ENCODE measurements around the gene M1AP.

Gene M1AP

GRCh38 chr2:74540291-74540690 lies 107.8 kb downstream of the M1AP start:
- no peak for DNase-seq

GRCh38 chr2:74538881-74539339 lies 109.2 kb downstream of the M1AP start:
- DNase-seq = no peak

DNA sequence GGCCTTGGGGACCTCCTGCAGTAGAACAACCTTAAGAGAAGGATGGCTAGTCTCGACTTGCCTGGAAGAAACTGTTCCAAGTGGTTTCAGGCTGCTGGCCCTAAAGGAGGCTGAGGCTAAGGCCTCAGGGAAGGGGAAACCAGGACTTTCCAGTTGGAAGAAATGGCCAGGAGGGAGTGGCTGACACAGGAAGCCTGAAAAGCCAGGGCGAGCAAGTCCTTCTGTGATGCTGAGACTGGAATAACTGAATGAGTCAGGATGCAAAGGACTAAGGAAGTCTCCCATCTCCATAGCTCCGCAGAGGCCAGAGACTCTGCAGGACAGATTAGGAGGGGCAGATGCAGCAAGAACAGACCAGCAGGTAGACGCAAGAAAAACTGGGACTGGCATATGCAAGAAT lies 111.0 kb downstream of the M1AP start:
- DNase-seq = no peak

- no peak for DNase-seq
Measured at GRCh38 chr2:74536166-74536950, 111.8 kb downstream of the M1AP start.

DNA sequence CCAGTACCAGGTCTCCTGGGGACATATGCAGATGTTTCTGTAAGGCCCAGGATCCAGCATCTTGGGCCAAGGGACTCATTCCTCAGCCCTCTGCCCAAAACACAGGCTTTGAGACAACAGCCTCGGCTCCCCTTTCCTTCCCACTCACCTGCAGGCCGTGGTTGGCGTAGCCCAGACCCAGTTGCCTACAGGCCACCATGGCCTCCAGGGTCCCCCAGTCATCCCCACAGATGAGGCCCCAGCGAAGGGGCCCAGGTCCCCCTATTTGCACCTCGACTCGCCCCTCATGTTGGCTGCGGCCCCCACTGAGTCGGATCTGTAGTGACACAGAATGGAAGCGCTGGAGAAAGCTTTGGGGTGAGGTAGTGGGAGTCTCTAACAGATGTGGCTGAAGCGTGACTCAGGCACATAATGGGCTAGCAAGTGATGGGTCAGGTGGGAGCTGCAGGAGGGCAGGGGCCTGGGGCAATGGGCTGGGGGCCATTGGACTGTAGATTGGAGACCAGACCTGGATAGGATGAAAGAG lies 112.6 kb downstream of the M1AP start:
- DNase-seq = no peak

DNA sequence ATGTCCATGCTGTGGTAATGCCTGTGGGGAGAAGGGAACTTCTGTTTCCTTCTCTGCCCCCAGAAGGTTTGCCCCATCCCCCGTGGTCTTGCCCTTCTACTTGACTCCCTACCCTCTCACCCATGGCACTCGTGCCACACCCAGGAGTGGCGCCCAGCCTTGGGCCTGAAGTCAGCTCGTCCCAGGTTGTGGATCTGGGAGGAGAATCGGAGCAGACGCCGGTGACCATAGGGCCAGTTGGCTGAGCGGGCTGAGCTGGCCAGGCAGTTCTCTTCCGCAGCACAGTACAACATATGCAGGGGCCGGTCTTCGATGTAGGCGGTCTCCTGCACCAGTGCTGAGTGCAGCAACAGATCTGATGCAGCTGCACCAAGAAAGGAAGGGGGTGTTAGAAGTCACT lies 113.7 kb downstream of the M1AP start:
- no peak for DNase-seq

DNA sequence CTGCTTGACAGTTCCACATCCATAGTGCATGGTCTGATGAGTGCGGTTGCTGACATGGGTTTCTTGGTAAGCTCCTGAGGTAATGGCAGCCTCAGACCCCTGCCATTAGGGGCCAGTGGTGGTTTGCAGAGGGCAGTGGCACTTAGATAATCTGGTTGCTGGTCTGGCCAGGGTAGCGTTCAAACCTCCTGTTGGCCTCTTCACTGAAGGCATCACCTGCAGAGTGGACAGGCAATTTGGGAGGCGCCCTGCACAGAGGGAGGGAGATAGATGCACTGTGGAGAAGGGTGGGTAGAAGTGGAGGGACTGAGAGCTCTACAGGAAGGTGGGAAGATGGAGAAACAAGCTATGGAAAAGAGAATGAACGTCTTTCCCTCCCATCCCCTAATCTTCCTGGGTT lies 114.7 kb downstream of the M1AP start:
- DNase-seq = no peak

GRCh38 chr2:74532222-74532621 lies 115.9 kb downstream of the M1AP start:
- peak; percentile 56 to 78 (median 68) for DNase-seq

GRCh38 chr2:74531666-74532065 lies 116.5 kb downstream of the M1AP start:
- DNase-seq = no peak

- DNase-seq = peak; percentile 78 to 83 (median 82)
Measured at GRCh38 chr2:74530239-74531187, 117.6 kb downstream of the M1AP start.

- DNase-seq = peak; percentile 99 to 100 (median 99)
Measured at GRCh38 chr2:74529357-74530238, 118.5 kb downstream of the M1AP start, which contains the start of the genes AUP1 and HTRA2. Gene AUP1, minus strand, starts transcription at chr2:74529706. Its CDS starts 77 bp downstream, at chr2:74529629. Gene HTRA2, plus strand, starts transcription at chr2:74529933. Its CDS starts 74 bp downstream, at chr2:74530007.

DNA sequence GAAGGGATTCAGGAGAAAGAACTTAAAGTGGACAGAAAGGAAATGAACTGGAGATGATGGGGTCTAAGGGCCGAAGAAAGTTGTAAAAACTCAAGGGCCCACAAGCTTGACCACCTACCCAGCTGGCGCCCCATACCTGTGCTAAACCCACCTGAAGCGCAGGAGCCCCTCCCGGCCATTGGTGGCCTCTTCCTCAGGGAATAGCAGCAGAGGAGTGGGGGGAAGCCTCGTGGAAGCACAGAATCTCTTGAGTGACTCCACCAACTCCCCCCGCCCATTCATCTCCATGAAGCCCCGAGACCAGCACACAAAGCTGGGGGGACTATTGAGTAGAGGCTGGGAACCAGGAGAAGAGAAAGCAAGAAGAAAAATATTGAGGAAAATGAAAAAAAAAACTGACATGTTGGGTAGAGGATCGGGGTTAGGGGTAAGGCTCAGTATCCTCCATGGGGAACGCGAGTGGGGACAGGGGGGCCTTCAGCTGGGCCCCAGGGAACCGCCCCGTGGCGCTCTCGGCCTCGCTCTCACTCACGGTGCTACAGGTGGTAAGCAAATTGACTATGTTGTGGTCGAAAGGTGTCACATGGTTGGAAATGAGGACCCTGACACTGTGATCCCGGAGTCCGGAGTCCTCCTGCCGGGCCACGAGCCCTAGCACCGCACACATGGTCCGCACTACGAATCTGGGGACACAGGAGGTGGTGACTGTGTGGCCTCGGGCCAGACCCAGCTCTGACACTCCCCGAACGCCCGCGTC lies 119.4 kb downstream of the M1AP start:
- no peak for DNase-seq

GRCh38 chr2:74527741-74528140 lies 120.4 kb downstream of the M1AP start:
- no peak for DNase-seq

DNA sequence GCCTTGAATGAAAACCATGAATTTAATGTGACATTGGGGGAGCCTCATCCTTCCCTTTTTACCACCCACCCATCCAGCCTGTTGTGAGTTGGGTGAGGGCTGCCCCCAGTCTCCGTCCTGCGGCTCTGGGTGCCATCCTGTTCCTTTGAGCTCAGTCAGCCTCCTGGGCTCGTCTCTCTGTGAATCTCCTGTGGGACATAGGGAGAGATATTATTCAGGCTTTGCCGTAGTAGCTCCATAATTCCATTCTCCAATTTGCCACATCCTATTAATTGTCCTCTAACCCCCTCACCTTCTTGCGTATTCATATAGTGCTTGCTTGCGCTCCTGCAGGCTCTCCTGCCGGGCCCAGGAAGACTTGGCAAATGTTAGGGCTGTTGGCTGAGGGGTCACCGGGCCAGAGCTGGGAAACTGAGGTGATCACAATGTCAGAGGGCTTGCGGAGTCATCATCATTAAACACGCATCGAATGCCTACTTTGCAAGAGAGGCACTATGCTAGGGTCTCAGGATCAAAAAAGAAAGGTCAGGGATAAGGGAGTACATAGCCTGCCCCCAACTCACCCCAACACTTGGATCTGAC lies 121.4 kb downstream of the M1AP start:
- no peak for DNase-seq

- peak; percentile 57 to 72 (median 63) for DNase-seq
Measured at GRCh38 chr2:74525717-74526648, 122.1 kb downstream of the M1AP start, which contains the start of gene DQX1. Gene DQX1, minus strand, starts transcription at chr2:74526231. Its CDS starts 502 bp downstream, at chr2:74525729.

DNA sequence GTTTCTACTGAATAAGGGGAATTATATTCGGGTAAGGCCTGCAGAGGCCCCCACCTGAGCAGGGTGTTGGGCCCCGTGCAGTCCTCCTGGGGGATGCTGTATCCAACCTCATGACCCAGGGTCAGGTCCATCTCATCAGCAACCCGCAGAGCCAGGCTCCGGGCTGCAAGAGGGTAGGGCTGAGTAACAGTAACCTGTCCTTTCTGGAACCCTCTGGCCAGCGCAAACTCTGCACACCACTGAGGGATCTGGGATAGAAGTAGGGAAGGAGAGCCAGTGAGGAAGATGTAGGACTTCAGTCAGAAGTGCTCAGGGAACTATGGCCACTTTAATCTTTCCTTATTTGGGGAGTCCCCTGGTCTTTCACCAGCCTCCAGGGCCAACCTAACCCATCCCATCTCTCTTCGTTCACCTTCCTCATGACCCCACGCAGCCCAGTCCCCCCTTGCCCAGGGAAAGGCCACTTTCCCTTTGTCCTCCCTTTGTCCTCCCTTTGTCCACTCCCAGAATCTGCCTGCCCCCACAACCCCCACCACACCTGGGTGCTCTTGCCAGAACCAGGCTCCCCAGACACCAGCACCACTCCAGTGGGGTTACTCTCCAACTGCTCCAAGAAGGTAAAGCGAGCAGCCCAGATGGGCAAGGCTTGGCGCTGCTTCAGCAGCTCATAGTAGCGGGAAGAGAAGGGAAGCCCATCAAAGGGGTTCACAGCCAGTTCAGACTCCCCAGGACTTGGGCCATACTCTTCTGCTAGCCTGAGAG lies 123.0 kb downstream of the M1AP start:
- no peak for DNase-seq

DNA sequence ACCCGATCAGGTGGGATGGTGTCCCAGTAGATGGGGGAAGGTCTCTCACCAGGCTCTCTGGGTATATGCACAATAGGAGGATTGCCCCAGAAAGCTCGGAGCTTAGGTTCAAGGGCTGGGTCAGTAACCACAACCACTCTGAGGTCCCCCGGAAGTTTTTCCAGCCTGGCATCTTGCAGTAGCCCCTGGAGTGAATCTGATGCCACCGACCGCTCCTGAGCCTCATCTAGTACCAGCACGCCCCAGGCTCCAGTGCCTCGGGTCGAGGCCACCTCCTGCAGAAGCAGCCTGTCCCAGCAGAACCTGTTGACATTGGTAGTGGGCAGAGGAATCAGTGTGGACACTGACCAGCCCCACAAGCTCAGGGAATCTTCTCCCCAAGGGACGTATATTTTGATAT lies 124.1 kb downstream of the M1AP start:
- no peak for DNase-seq

DNA sequence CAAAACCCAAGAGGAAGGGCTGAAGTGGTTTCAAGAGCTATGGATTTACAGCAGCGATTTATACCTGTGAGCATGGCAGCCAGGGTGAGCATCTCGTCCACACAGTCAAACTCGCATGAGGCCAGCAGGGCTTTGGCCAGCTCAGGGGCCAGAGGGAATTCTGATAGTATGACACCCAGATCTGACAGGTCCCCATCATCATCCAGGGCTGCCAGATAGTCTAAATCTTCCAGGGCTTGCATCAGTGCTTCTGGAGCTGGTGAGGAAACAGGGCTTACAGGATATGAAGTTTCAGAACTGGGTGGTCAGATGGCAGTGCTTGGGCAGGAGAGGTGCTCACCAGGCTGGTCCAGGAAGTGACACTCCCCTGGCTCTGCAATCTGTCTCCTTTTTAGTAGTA lies 125.6 kb downstream of the M1AP start:
- no peak for DNase-seq

DNA sequence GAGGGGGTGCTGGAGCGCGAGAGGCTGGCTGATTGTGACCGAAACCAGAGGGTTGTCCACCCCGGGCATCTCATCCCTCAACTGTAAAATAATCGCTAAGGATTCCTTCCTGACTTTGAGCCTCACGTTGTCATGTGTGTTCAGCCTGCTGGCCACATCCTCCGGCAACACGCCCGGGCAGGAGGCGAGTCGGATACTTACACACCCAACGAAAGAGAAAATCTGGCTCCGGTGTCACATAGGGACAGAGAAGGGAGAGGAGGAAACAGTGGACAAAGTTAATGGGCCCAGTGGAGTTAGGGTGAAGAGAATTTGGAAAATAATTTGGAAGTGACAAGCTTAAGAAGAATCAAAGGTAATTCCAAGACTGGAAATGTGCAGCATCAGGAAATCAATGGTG lies 131.5 kb downstream of the M1AP start:
- no peak for DNase-seq
